Measurements from ENCODE around the gene CHCHD3. TPM values are rescaled to one million over a fixed set of nuclear protein-coding genes. Genes with fewer than 3 reads are reported as not detected.

Gene CHCHD3
- total RNA-seq, 2 experiments from 2014 or later = 83.5 to 83.8 TPM

GRCh38 chr7:132755538-132756483 lies 326.1 kb downstream of the CHCHD3 start:
- H3K9me2 ChIP-seq (ENCODE audit: insufficient read depth, low read length) = no peaks in the 10 kb centered on the region
- no peak for DNase-seq (ENCODE audit: low spot score)
- H3K36me3 ChIP-seq (ENCODE audit: insufficient read depth, low read length) = no peaks in the 10 kb centered on the region
- ChIA-PET CTCF (ENCODE audit: unreplicated experiment) (no interaction called here), POLR2A (interaction anchor here (0.6 to 0.7 kb wide), 2 partner anchors 407 to 887 kb away, joined by 3 to 5 read pairs; no protein-coding TSS in a partner anchor)
- no peaks in the 10 kb centered on the region for H3K79me2 ChIP-seq (ENCODE audit: insufficient read depth, low read depth, low read length)
- H3K4me3 ChIP-seq (ENCODE audit: low read depth, low read length, poor library complexity, severe bottlenecking) = no peak overlapping the region
- no peaks in the 10 kb centered on the region for H3K9me3 ChIP-seq (ENCODE audit: low read length)
- peaks cover 7% of the 10 kb centered on the region for H3K4me1 ChIP-seq (ENCODE audit: insufficient read depth, low read length, poor library complexity, severe bottlenecking)
- H3K27ac ChIP-seq (ENCODE audit: low read depth, low read length, poor library complexity, severe bottlenecking) = no peak overlapping the region
- no TSS peak for BruUV-seq (replicated peaks)
- TF ChIP-seq EZH2phosphoT487 (IDR thresholded peaks at IDR 0.05; ENCODE audit: borderline replicate concordance, low read depth, low read length) (no peak), CTCF (conservative IDR thresholded peaks at IDR 0.05; ENCODE audit: low read length) (no peak)
- intact Hi-C loops (cut with micrococcal nuclease; ENCODE audit: unreplicated experiment) = no loop called here
- 0 out of 2 replicates have a peak overlapping the region, but pooled peaks have one; percentile 9 for H2AFZ ChIP-seq (ENCODE audit: low read length)
- H3K4me2 ChIP-seq (ENCODE audit: low read length) = no peak overlapping the region
- no peaks in the 10 kb centered on the region for H4K20me1 ChIP-seq (ENCODE audit: insufficient read depth, low read length)

GRCh38 chr7:132752431-132752830 lies 329.5 kb downstream of the CHCHD3 start:
- no peak for DNase-seq (ENCODE audit: low spot score)
- Histone ChIP-seq H3K4me1 (ENCODE audit: insufficient read depth, low read length, poor library complexity, severe bottlenecking) (peaks cover 32% of the 10 kb centered on the region), H3K4me2 (ENCODE audit: low read length) (no peak overlapping the region), H3K27ac (ENCODE audit: low read depth, low read length, poor library complexity, severe bottlenecking) (no peak overlapping the region), H2AFZ (ENCODE audit: low read length) (peak overlapping the region; percentile 30; the same call in 1 of the 2 replicates), H3K79me2 (ENCODE audit: insufficient read depth, low read depth, low read length) (no peaks in the 10 kb centered on the region), H3K36me3 (ENCODE audit: insufficient read depth, low read length) (no peaks in the 10 kb centered on the region), H3K9me2 (ENCODE audit: insufficient read depth, low read length) (no peaks in the 10 kb centered on the region), H3K9me3 (ENCODE audit: low read length) (no peaks in the 10 kb centered on the region), H3K4me3 (ENCODE audit: low read depth, low read length, poor library complexity, severe bottlenecking) (no peak overlapping the region), H4K20me1 (ENCODE audit: insufficient read depth, low read length) (no peaks in the 10 kb centered on the region)
- intact Hi-C loops (cut with micrococcal nuclease; ENCODE audit: unreplicated experiment) = no loop called here
- TF ChIP-seq CTCF (conservative IDR thresholded peaks at IDR 0.05; ENCODE audit: low read length) = no peak
- TF ChIP-seq EZH2phosphoT487 (IDR thresholded peaks at IDR 0.05; ENCODE audit: borderline replicate concordance, low read depth, low read length) = no peak
- ChIA-PET POLR2A (interaction anchor here (1.0 kb wide), 1 partner anchor 19 kb away, joined by 3 read pairs; no protein-coding TSS in a partner anchor), CTCF (ENCODE audit: unreplicated experiment) (no interaction called here)
- BruUV-seq (replicated peaks) = no TSS peak
